Stimulated activated CD8-positive, alpha-beta memory T cell treated with anti-CD3 and anti-CD28 coated beads, Interleukin-12 subunit alpha, Interleukin-12 subunit beta, amount 100 ng/mL, for 1 hour (primary cell): ENCODE measurements around the gene FAM193A.
"Not testable (repeated sequence)": the region's sequence is repeated elsewhere in the genome, so short reads cannot be mapped to it uniquely, and the experiment has no call there.

Source experiments
- DNase-seq: peaks from one replicate; pipeline ENCODE4 v3.0.0-alpha.2; 2020; ENCODE audit warnings: low read depth

Gene FAM193A

GRCh38 chr4:2514944-2515343 lies 21.5 kb upstream of the FAM193A start:
- not testable (repeated sequence) for DNase-seq

GRCh38 chr4:2515830-2516550 lies 20.5 kb upstream of the FAM193A start:
- no peak for DNase-seq

GRCh38 chr4:2516635-2517034 lies 19.8 kb upstream of the FAM193A start:
- no peak for DNase-seq

GRCh38 chr4:2526559-2526958 lies 9.9 kb upstream of the FAM193A start:
- no peak for DNase-seq

GRCh38 chr4:2534904-2535375 lies 1.5 kb upstream of the FAM193A start:
- no peak for DNase-seq

GRCh38 chr4:2535376-2536192 lies 863 bp upstream of the FAM193A start:
- no peak for DNase-seq

GRCh38 chr4:2537011-2537830 lies 774 bp downstream of the FAM193A start:
- peak; percentile 23 for DNase-seq

GRCh38 chr4:2543580-2544191 lies 7.2 kb downstream of the FAM193A start:
- DNase-seq, result not testable (repeated sequence)

GRCh38 chr4:2545321-2546013 lies 9.0 kb downstream of the FAM193A start:
- DNase-seq, result no peak

- no peak for DNase-seq
These were observed 9.9 kb downstream of the FAM193A start for GRCh38 chr4:2546286-2546823.

GRCh38 chr4:2546961-2547691 lies 10.7 kb downstream of the FAM193A start:
- DNase-seq, result not testable (repeated sequence)

- DNase-seq, result no peak
These were observed 14.7 kb downstream of the FAM193A start for GRCh38 chr4:2551118-2551517.

GRCh38 chr4:2552806-2553205 lies 16.4 kb downstream of the FAM193A start:
- DNase-seq, result no peak

GRCh38 chr4:2558301-2558700 lies 21.9 kb downstream of the FAM193A start:
- DNase-seq, result no peak

GRCh38 chr4:2560167-2560566 lies 23.7 kb downstream of the FAM193A start:
- DNase-seq, result no peak

GRCh38 chr4:2565533-2565932 lies 29.1 kb downstream of the FAM193A start:
- no peak for DNase-seq

- no peak for DNase-seq
These were observed 33.6 kb downstream of the FAM193A start for GRCh38 chr4:2570036-2570435.

- peak; percentile 19 for DNase-seq
These were observed 34.2 kb downstream of the FAM193A start for GRCh38 chr4:2570551-2571222.

- no peak for DNase-seq
These were observed 35.6 kb downstream of the FAM193A start for GRCh38 chr4:2572076-2572475.

- no peak for DNase-seq
These were observed 36.4 kb downstream of the FAM193A start for GRCh38 chr4:2572866-2573265.
